Loucy (cell line): Measurements from ENCODE around the gene AMIGO2.

Source experiments
- H2AFZ ChIP-seq: fragments of 200-600 bp; sonication (generic); 2 replicates; pipeline ENCODE4 v1.6.0; 2016; ENCODE audit warnings: antibody characterized with exemption, mild to moderate bottlenecking, low read length, moderate library complexity
- H3F3A ChIP-seq: fragments of 200-600 bp; 2 replicates; pipeline ENCODE4 v1.6.0; 2016; ENCODE audit warnings: antibody characterized with exemption, low read depth, mild to moderate bottlenecking
- H3K27me3 ChIP-seq: fragments of 200-600 bp; sonication (generic); 2 replicates; pipeline ENCODE4 v1.6.1; 2014; ENCODE audit warnings: low read length, mild to moderate bottlenecking; ENCODE audit not compliant: insufficient read depth, poor library complexity, severe bottlenecking
- H3K36me3 ChIP-seq: fragments of 200-600 bp; sonication (generic); 2 replicates; pipeline ENCODE4 v1.6.1; 2016; ENCODE audit warnings: low read length; ENCODE audit not compliant: insufficient read depth
- H3K4me1 ChIP-seq: fragments of 200-600 bp; sonication (generic); 2 replicates; pipeline ENCODE4 v1.5.1; 2014; ENCODE audit warnings: low read length, mild to moderate bottlenecking; ENCODE audit not compliant: insufficient read depth, poor library complexity, severe bottlenecking
- H3K4me2 ChIP-seq: fragments of 200-600 bp; sonication (generic); 2 replicates; pipeline ENCODE4 v1.6.0; 2014; ENCODE audit warnings: antibody characterized with exemption, low read length, low read depth, mild to moderate bottlenecking; ENCODE audit not compliant: poor library complexity, severe bottlenecking
- H3K4me3 ChIP-seq: fragments of 200-600 bp; sonication (generic); 2 replicates; pipeline ENCODE4 v1.5.1; 2014; ENCODE audit warnings: low read length, mild to moderate bottlenecking, mixed read lengths; ENCODE audit not compliant: poor library complexity, severe bottlenecking
- H3K79me2 ChIP-seq: fragments of 200-600 bp; sonication (generic); 2 replicates; pipeline ENCODE4 v1.6.1; 2014; ENCODE audit warnings: low read length; ENCODE audit not compliant: insufficient read depth
- H3K9ac ChIP-seq: fragments of 200-600 bp; sonication (generic); 2 replicates; pipeline ENCODE4 v1.6.0; 2014; ENCODE audit warnings: mild to moderate bottlenecking, low read depth, low read length, moderate library complexity; ENCODE audit not compliant: poor library complexity, severe bottlenecking
- H3K9me2 ChIP-seq: fragments of 200-600 bp; sonication (generic); replicated peaks from 2 replicates; pipeline ENCODE4 v1.6.1; 2016; ENCODE audit warnings: low read depth, low read length, mixed read lengths
- H3K9me3 ChIP-seq: fragments of 200-600 bp; sonication (generic); 2 replicates; pipeline ENCODE4 v1.6.1; 2014; ENCODE audit warnings: mild to moderate bottlenecking, antibody characterized with exemption, low read length, low read depth; ENCODE audit not compliant: insufficient read depth
- H4K20me1 ChIP-seq: fragments of 200-600 bp; sonication (generic); 2 replicates; pipeline ENCODE4 v1.6.0; 2014; ENCODE audit warnings: antibody characterized with exemption, low read length, mild to moderate bottlenecking; ENCODE audit not compliant: insufficient read depth, poor library complexity, severe bottlenecking
- CTCF ChIP-seq: fragments of 200-600 bp; sonication (generic); conservative IDR thresholded peaks from 2 replicates; pipeline ENCODE4 v1.5.1; 2014; ENCODE audit warnings: mild to moderate bottlenecking, antibody characterized with exemption, low read length
- EZH2phosphoT487 ChIP-seq: fragments of 200-600 bp; IDR thresholded peaks from 2 replicates; pipeline ENCODE4 v1.6.1; 2018; ENCODE audit warnings: antibody characterized with exemption, mild to moderate bottlenecking, moderate library complexity, borderline replicate concordance

Gene AMIGO2

GRCh38 chr12:47105914-47106674 lies 26.3 kb upstream of the AMIGO2 start:
- H3K4me1 ChIP-seq = peaks cover 4% of the 10 kb centered on the region
- no peaks in the 10 kb centered on the region for H3K27me3 ChIP-seq
- H3F3A ChIP-seq = no peaks in the 10 kb centered on the region
- H3K9me3 ChIP-seq = no peaks in the 10 kb centered on the region
- H3K36me3 ChIP-seq = no peaks in the 10 kb centered on the region
- no peak overlapping the region for H2AFZ ChIP-seq
- no peak overlapping the region for H3K4me3 ChIP-seq
- TF ChIP-seq CTCF (no peak), EZH2phosphoT487 (no peak)
- H4K20me1 ChIP-seq = no peaks in the 10 kb centered on the region
- no peak overlapping the region for H3K4me2 ChIP-seq
- no peak overlapping the region for H3K9ac ChIP-seq
- H3K79me2 ChIP-seq = no peaks in the 10 kb centered on the region
- no peaks in the 10 kb centered on the region for H3K9me2 ChIP-seq

DNA sequence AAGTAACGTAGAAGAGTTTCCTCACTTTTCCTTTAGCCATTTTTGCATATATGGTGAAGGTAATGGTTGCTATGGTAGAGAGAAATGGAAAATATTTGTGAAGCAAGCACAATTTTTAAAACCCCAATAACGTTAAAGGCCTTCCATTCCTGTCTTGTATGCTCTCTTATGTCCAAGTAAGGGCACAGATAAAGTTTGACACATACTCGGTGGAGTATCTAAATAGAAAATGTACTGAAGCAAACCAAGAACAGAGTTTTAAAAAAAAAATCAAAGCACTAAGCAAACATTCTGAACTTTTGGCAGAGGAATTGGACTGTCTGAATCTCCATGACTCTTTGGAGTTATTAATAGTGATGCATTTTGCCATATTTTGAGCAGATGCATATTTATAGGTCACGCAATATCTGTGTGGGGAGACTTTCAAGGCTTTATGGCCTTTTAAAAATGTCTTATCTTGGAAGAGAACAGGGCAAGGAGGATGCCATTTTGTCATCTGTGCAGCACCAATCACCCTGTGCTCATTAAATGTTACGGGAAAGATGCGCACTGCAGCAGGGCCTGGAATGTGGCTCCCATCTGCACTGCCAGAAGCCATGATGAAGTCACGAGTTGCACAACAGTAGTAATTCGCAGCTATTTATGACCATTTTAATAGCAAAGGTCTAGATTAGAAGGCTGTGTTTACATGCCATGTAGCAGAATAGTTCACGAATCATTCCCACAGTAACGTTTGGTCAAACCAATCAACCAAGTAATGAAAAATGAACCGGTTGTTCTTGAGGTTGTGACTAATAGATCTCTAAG lies 23.3 kb upstream of the AMIGO2 start:
- no peaks in the 10 kb centered on the region for H3K9me3 ChIP-seq
- H4K20me1 ChIP-seq = no peaks in the 10 kb centered on the region
- no peak overlapping the region for H3K4me2 ChIP-seq
- no peaks in the 10 kb centered on the region for H3K4me1 ChIP-seq
- no peaks in the 10 kb centered on the region for H3K27me3 ChIP-seq
- no peaks in the 10 kb centered on the region for H3K79me2 ChIP-seq
- no peaks in the 10 kb centered on the region for H3K9me2 ChIP-seq
- H3K4me3 ChIP-seq = no peak overlapping the region
- H3K9ac ChIP-seq = no peak overlapping the region
- H3F3A ChIP-seq = no peaks in the 10 kb centered on the region
- H2AFZ ChIP-seq = no peak overlapping the region
- TF ChIP-seq CTCF (no peak), EZH2phosphoT487 (no peak)
- no peaks in the 10 kb centered on the region for H3K36me3 ChIP-seq

DNA sequence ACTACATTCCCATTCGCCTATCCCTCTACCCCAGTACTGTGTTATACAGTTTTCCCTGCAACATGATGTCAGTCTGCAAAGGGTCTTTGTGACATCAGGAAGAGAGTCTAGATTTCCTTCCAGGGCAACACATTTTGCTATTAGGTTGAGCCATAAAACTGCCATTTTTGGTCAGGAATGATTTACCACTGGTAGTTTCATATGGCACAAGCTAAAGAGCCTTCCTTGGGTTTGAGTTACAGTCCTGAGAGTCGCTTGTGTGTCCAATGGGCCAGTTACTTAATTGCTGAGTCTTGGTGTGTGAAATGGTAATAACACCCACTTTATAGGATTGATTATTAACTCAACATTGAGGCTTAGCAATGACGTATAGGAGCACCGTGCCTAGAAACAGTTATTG lies 22.6 kb upstream of the AMIGO2 start:
- TF ChIP-seq CTCF (no peak), EZH2phosphoT487 (no peak)
- Histone ChIP-seq H3F3A (no peaks in the 10 kb centered on the region), H3K36me3 (no peaks in the 10 kb centered on the region), H3K9ac (no peak overlapping the region), H3K79me2 (no peaks in the 10 kb centered on the region), H3K4me3 (no peak overlapping the region), H3K9me3 (no peaks in the 10 kb centered on the region), H3K9me2 (no peaks in the 10 kb centered on the region), H2AFZ (no peak overlapping the region), H3K4me1 (no peaks in the 10 kb centered on the region), H3K27me3 (no peaks in the 10 kb centered on the region), H4K20me1 (no peaks in the 10 kb centered on the region), H3K4me2 (no peak overlapping the region)
